ENCODE data around the gene ATG4B. TPM values are rescaled to one million over a fixed set of nuclear protein-coding genes. Genes with fewer than 3 reads are reported as not detected.

The ATG4B gene
- total and polyA plus RNA-seq, 2 of the 8 experiments (the other 6 are each of a cell fraction or from before 2014, with no cell fraction given), result 103 to 155 TPM

DNA sequence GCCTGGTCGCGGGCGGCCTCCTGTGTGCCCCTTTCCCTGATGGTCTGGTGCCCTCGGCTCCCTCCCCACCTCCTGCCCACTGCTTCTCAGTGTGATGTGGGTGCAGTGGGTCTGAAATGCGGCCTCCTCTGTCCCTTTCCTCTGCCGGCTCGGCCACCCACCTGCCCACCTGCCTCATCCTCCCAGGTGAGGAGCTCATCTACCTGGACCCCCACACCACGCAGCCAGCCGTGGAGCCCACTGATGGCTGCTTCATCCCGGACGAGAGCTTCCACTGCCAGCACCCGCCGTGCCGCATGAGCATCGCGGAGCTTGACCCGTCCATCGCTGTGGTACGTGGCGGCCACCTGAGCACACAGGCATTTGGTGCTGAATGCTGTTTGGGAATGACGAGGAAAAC is 30.9 kb downstream of the ATG4B start (continued):
- TF ChIP-seq TBP (IDR thresholded peaks at IDR 0.05; ENCODE audit: low read depth, low read length) (no peak), CBX5 (IDR thresholded peaks at IDR 0.05; ENCODE audit: low read depth, low read length) (no peak), NRF1 (IDR thresholded peaks at IDR 0.05; ENCODE audit: low read depth, low read length) (no peak), JUND (IDR thresholded peaks at IDR 0.05; ENCODE audit: low read length) (no peak)

All from H1 (cell line).